NT2/D1 (cell line): ENCODE measurements around the gene TTLL8.

Experiments used
- SUZ12 ChIP-seq: IDR thresholded peaks from 2 replicates; pipeline ENCODE4 v1.6.1; 2011; ENCODE audit not compliant: insufficient read length, insufficient read depth; ENCODE audit errors: extremely low read depth
- ZNF274 ChIP-seq: IDR thresholded peaks from 2 replicates; pipeline ENCODE4 v1.6.1; 2011; ENCODE audit warnings: mild to moderate bottlenecking, low read depth, low read length

DNA sequence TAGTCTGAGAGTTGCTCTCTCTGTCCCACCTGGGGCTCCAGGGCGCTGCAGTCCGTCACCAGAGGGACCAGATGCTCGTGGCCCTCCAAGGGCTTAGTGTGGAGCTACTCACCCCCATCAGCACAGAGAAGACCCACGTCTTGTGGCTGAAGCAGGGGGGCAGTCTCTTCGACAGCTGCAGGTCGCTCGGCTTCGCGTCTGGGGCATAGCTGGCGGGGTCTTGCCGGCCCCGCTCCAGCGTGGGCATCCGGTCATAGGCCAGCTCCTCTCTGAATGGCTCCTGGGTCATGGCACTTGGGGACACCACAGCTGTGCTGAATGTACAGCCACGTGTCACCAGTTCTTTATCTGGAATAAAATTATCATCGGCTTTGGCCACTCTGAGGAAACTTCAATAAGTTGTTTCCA is 26.5 kb upstream of the TTLL8 start:
- TF ChIP-seq ZNF274 (no peak), SUZ12 (no peak)
